ENCODE results near the gene JDP2. TPM values are rescaled to one million over a fixed set of nuclear protein-coding genes. Genes with fewer than 3 reads are reported as not detected.

The JDP2 gene
- total RNA-seq, 1 experiment from 2014 or later = 5.9 TPM

GRCh38 chr14:75459099-75459741 lies 31.4 kb downstream of the JDP2 start:
- no peak for TF ChIP-seq EZH2 (IDR thresholded peaks at IDR 0.05; ENCODE audit: borderline replicate concordance, low read depth, low read length, poor library complexity, severe bottlenecking)
- TF ChIP-seq, protein P1, sequence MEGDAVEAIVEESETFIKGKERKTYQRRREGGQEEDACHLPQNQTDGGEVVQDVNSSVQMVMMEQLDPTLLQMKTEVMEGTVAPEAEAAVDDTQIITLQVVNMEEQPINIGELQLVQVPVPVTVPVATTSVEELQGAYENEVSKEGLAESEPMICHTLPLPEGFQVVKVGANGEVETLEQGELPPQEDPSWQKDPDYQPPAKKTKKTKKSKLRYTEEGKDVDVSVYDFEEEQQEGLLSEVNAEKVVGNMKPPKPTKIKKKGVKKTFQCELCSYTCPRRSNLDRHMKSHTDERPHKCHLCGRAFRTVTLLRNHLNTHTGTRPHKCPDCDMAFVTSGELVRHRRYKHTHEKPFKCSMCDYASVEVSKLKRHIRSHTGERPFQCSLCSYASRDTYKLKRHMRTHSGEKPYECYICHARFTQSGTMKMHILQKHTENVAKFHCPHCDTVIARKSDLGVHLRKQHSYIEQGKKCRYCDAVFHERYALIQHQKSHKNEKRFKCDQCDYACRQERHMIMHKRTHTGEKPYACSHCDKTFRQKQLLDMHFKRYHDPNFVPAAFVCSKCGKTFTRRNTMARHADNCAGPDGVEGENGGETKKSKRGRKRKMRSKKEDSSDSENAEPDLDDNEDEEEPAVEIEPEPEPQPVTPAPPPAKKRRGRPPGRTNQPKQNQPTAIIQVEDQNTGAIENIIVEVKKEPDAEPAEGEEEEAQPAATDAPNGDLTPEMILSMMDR (conservative IDR thresholded peaks at IDR 0.05; ENCODE audit: low read depth, low read length) = no peak
- POLR2A ChIA-PET (ENCODE audit: low non-redundant PET) = no interaction called here
- no TSS peak for BruUV-seq (replicated peaks)

GRCh38 chr14:75459791-75460190 lies 32.0 kb downstream of the JDP2 start:
- ChIA-PET POLR2A (ENCODE audit: low non-redundant PET) (no interaction called here), CTCF (no interaction called here)
- Histone ChIP-seq H3K36me3 (ENCODE audit: insufficient read depth, low read length, poor library complexity, severe bottlenecking) (no peaks in the 10 kb centered on the region), H3K4me1 (ENCODE audit: insufficient read depth, low read length, poor library complexity, severe bottlenecking) (no peaks in the 10 kb centered on the region), H3K27ac (ENCODE audit: low read depth, low read length, poor library complexity, severe bottlenecking) (no peak overlapping the region), H3K4me3 (ENCODE audit: low read depth, low read length, poor library complexity, severe bottlenecking) (no peak overlapping the region), H3K27me3 (replicated peaks; ENCODE audit: insufficient read depth, low read depth, low read length, poor library complexity) (no peaks in the 10 kb centered on the region), H3K9me3 (ENCODE audit: low read depth, low read length, poor library complexity, severe bottlenecking) (no peaks in the 10 kb centered on the region)
- BruUV-seq (replicated peaks) = no TSS peak
- no peak for DNase-seq (ENCODE audit: low spot score)
- TF ChIP-seq, protein P1 (conservative IDR thresholded peaks at IDR 0.05; ENCODE audit: low read depth, low read length) = no peak
- TF ChIP-seq EZH2 (IDR thresholded peaks at IDR 0.05; ENCODE audit: borderline replicate concordance, low read depth, low read length, poor library complexity, severe bottlenecking) = no peak
- intact Hi-C loops (cut with micrococcal nuclease; ENCODE audit: unreplicated experiment) = no loop called here

More at GRCh38 chr14:75459099-75459741, 31.4 kb downstream of the JDP2 start:
- H3K9me3 ChIP-seq (ENCODE audit: low read depth, low read length, poor library complexity, severe bottlenecking) = no peaks in the 10 kb centered on the region
- no peaks in the 10 kb centered on the region for H3K27me3 ChIP-seq (replicated peaks; ENCODE audit: insufficient read depth, low read depth, low read length, poor library complexity)
- no peak overlapping the region for H3K4me3 ChIP-seq (ENCODE audit: low read depth, low read length, poor library complexity, severe bottlenecking)
- intact Hi-C loops (cut with micrococcal nuclease; ENCODE audit: unreplicated experiment) = no loop called here
- CTCF ChIA-PET = no interaction called here
- H3K4me1 ChIP-seq (ENCODE audit: insufficient read depth, low read length, poor library complexity, severe bottlenecking) = no peaks in the 10 kb centered on the region
- no peak overlapping the region for H3K27ac ChIP-seq (ENCODE audit: low read depth, low read length, poor library complexity, severe bottlenecking)
- DNase-seq (ENCODE audit: low spot score) = no peak
- no peaks in the 10 kb centered on the region for H3K36me3 ChIP-seq (ENCODE audit: insufficient read depth, low read length, poor library complexity, severe bottlenecking)

- no peaks in the 10 kb centered on the region for H3K36me3 ChIP-seq (ENCODE audit: insufficient read depth, low read length, poor library complexity, severe bottlenecking)
- H3K4me3 ChIP-seq (ENCODE audit: low read depth, low read length, poor library complexity, severe bottlenecking) = no peak overlapping the region
Measured at GRCh38 chr14:75460394-75460793, 32.6 kb downstream of the JDP2 start.

More at GRCh38 chr14:75460394-75460793, 32.6 kb downstream of the JDP2 start:
- POLR2A ChIA-PET (ENCODE audit: low non-redundant PET) = no interaction called here
- no peak for TF ChIP-seq EZH2 (IDR thresholded peaks at IDR 0.05; ENCODE audit: borderline replicate concordance, low read depth, low read length, poor library complexity, severe bottlenecking)
- TF ChIP-seq, protein P1 (conservative IDR thresholded peaks at IDR 0.05; ENCODE audit: low read depth, low read length) = no peak
- BruUV-seq (replicated peaks) = no TSS peak
- DNase-seq (ENCODE audit: low spot score) = no peak
- no peak overlapping the region for H3K27ac ChIP-seq (ENCODE audit: low read depth, low read length, poor library complexity, severe bottlenecking)
- no peaks in the 10 kb centered on the region for H3K9me3 ChIP-seq (ENCODE audit: low read depth, low read length, poor library complexity, severe bottlenecking)
- H3K27me3 ChIP-seq (replicated peaks; ENCODE audit: insufficient read depth, low read depth, low read length, poor library complexity) = no peaks in the 10 kb centered on the region
- CTCF ChIA-PET = no interaction called here
- H3K4me1 ChIP-seq (ENCODE audit: insufficient read depth, low read length, poor library complexity, severe bottlenecking) = no peaks in the 10 kb centered on the region
- intact Hi-C loops (cut with micrococcal nuclease; ENCODE audit: unreplicated experiment) = no loop called here
